GM10248 (cell line): ENCODE measurements around the gene ZNF106.

Source experiments
- CTCF ChIA-PET: fragments of 300-600 bp; sonication (Branson Sonifier 250); formaldehyde crosslinking; extraction: SDS; loops from one replicate; lab custom pipeline; 2021; ENCODE audit warnings: antibody characterized with exemption; lab: Yijun Ruan, JAX
- POLR2A ChIA-PET: fragments of 350-650 bp; sonication (Branson Sonifier 250); formaldehyde crosslinking; extraction: SDS; loops from one replicate; lab custom pipeline; 2020; ENCODE audit warnings: antibody characterized with exemption; lab: Yijun Ruan, JAX
- DNase-seq: peaks from one replicate; pipeline ENCODE4 v3.0.0; 2012; ENCODE audit errors: extremely low spot score
- TF ChIP-seq, protein P1 (sequence below): IDR thresholded peaks from 2 replicates; pipeline ENCODE4 v1.5.1; 2012; ENCODE audit warnings: mild to moderate bottlenecking, low read depth; ENCODE audit errors: extremely low read depth, missing control alignments, control extremely low read depth

The ZNF106 gene

GRCh38 chr15:42405863-42406482, 85.0 kb downstream of the ZNF106 start:
- POLR2A ChIA-PET: no interaction called here
- CTCF ChIA-PET: no interaction called here
- TF ChIP-seq, protein P1, sequence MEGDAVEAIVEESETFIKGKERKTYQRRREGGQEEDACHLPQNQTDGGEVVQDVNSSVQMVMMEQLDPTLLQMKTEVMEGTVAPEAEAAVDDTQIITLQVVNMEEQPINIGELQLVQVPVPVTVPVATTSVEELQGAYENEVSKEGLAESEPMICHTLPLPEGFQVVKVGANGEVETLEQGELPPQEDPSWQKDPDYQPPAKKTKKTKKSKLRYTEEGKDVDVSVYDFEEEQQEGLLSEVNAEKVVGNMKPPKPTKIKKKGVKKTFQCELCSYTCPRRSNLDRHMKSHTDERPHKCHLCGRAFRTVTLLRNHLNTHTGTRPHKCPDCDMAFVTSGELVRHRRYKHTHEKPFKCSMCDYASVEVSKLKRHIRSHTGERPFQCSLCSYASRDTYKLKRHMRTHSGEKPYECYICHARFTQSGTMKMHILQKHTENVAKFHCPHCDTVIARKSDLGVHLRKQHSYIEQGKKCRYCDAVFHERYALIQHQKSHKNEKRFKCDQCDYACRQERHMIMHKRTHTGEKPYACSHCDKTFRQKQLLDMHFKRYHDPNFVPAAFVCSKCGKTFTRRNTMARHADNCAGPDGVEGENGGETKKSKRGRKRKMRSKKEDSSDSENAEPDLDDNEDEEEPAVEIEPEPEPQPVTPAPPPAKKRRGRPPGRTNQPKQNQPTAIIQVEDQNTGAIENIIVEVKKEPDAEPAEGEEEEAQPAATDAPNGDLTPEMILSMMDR: no peak
- DNase-seq: no peak

DNA sequence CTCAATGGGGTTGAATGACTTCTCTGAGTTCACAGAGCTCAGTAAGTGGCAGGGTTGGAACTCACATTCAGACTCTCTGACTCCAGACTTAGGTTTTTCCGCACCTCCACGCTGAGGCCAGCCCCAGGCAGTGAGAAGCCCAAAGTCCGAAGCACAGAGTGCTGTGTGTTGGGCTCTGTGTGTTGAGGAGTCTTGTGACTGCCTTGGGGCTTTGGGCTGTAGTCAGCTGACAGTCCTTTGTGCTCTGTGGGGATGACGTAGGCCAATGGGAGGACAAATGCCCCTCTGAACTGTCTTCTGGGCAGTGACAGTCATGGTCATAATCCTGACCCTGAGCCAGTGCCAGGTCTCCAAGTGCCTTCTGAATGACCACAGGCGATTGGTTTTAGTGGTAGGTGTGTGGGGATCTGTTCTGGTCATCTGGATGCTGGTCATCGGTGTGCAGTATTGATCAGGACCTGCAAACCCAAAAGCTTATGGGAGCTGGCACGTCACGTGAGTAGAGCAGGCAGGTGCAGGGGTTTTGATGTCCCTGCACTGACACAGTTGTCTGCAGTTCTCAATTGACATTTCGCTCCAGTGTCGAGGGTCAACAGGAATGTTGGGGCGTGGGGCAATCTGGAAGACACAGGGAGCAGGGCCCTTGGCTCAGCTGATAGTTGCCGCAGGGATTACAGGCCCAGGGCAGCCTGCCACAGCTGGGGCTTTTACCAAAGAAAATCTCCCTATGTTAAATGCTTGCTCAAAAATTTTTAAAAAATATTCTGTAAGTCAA, 86.3 kb downstream of the ZNF106 start:
- no peak for DNase-seq
- ChIA-PET POLR2A (no interaction called here), CTCF (no interaction called here)
- TF ChIP-seq, protein P1: no peak

DNA sequence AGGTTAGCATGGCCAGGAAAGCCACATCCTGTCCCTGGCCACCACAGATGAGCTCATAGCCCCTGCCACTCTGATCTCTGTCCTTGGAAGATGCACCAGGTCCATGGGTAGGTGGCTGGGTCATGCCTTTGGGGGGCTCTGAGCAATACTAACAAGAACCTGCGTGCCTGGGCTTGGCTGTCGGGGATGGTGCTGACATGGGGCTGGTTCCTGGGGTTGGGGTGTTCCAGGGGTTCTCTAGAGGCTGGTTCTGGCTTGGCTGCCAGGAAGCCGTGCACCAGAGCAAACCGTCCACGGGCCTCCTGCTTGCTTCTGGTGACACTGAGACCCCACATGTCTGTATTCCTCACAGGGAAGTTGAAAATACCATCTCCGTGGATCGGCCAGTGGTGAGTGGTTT, 87.6 kb downstream of the ZNF106 start:
- TF ChIP-seq, protein P1: no peak
- POLR2A ChIA-PET: no interaction called here
- CTCF ChIA-PET: interaction anchor here (1.2 kb wide), 1 partner anchor 18 kb away, joined by 5 read pairs; no protein-coding TSS in a partner anchor
- DNase-seq: no peak

- TF ChIP-seq, protein P1: no peak
- POLR2A ChIA-PET: interaction anchor here (0.6 kb wide), 1 partner anchor 26 kb away, joined by 4 read pairs; no protein-coding TSS in a partner anchor
- no peak for DNase-seq
- CTCF ChIA-PET: interaction anchor here (1.2 to 1.5 kb wide), 2 partner anchors 17 to 18 kb away, joined by 3 to 5 read pairs; no protein-coding TSS in a partner anchor
Measured at GRCh38 chr15:42402455-42403205, 88.3 kb downstream of the ZNF106 start.

- TF ChIP-seq, protein P1: no peak
- peak; percentile 56 for DNase-seq
- ChIA-PET CTCF (interaction anchor here (1.0 to 1.5 kb wide), 2 partner anchors 17 to 70 kb away, joined by 3 read pairs; no protein-coding TSS in a partner anchor), POLR2A (no interaction called here)
Measured at GRCh38 chr15:42401544-42402454, 89.1 kb downstream of the ZNF106 start.
